EL (cell line): Measurements from ENCODE around the gene KRTAP12-2.
"Not testable (repeated sequence)": the region's sequence is repeated elsewhere in the genome, so short reads cannot be mapped to it uniquely, and the experiment has no call there.

Experiments
- DNase-seq: peaks from one replicate; pipeline ENCODE4 v3.0.0-alpha.2; 2016

Gene KRTAP12-2

DNA sequence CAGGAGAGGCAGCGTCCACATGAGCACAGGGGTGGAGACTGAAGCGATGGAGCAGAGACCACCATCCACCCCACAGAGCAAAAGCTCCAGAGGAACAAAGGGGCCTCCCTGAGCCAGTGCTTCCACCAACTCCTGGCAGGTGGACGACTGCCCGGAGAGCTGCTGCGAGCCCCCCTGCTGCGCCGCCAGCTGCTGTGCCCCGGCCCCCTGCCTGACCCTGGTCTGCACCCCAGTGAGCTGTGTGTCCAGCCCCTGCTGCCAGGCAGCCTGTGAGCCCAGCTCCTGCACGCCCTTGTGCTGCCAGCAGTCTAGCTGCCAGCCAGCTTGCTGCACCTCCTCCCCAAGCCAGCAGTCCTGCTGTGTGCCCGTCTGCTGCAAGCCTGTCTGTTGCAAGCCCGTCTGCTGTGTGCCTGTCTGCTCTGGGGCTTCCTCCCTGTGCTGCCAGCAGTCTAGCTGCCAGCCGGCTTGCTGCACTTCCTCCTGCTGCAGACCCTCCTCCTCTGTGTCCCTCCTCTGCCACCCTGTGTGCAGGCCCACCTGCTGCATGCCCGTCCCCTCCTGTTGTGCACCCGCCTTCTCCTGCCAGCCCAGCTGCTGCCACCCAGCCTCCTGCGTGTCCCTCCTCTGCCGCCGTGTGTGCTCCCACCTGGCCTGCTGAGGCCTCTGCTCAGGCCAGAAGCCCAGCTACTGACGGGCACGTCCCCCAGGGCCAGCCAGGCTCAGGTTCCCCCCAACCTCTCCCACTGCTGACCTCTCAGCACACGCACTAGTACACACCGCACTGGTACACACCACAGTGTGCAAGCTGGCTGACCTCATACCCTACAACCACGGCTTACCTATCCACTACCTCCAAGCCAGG lies 35.6 kb upstream of the KRTAP12-2 start:
- DNase-seq, result no peak

DNA sequence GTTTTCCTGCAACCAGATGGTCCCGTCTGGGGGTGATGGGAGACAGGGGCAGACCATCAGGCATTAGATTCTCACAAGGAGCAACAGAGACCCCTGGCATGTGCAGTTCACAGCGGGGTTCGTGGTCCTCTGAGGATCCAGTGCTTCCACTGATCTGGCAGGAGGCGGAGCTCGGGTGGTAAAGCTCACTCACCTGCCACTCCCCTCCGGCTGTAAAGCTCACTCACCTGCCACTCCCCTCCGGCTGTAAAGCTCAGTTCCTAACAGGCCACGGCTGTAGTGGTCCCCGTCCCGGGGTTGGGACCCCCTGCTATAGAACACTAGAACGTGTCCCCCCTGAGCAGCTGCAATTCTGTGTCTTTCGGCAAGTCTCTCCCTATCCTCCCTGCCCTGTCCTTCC lies 34.8 kb upstream of the KRTAP12-2 start:
- DNase-seq, result no peak

DNA sequence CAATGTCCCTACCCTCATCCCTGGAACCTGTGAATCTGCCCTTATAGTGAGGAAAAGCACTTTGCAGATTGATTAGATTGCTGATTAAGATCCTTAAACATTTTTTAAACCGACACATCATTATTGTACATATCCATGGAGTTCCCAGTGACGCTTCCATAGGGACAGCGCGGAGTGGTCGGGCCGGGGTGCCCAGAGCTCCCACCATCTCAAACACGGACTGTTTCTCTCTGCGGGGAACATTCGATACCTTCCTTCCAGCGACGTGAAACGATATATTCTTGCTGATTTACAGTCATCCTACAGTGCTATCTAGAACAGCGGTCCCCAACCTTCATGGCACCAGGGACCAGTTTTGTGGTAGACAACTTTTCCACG lies 34.3 kb upstream of the KRTAP12-2 start:
- DNase-seq, result no peak

DNA sequence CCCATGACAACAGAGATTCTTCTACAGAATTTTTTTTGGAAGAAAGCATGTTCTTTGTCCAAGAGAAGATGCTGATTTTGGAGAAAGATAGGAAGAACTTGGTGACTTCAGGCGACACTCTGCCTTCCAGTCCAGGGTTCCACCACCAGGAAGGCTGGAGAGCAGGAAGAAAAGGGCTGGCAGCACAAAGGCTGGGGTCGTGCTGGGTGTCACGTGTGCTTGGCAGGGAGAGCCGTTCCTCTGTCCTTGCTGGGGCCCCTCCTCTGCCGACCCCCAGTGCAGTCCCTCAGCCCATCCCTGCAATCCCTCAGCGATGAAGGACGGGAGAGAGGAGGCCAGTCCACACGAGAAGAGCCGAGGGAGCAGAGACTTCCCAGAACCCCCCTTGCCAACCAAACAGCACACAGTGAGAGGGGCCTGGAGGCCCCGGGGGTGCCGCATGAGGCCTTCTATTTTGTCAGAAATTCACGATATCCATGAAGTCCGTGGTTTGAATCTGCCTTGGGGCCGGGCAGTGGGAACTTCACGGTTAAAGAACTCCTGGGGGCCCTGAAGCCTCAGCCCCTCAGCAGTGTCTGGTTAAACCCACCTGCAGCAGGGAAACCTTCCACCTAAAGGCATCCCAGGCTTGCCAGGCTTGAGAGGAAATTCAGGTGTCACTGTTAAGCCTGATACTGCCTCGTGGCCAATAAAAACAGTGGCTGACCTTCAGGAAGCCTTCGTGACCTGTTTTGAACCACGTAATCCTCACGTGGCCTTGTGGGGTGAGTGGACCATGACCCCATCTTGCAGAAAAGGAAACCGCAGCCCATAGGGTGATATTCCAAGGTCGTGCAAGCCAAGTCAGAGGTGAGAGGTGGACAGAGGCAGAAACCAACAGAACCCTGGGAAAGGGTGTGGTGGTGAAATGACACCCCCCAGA lies 33.6 kb upstream of the KRTAP12-2 start:
- no peak for DNase-seq

DNA sequence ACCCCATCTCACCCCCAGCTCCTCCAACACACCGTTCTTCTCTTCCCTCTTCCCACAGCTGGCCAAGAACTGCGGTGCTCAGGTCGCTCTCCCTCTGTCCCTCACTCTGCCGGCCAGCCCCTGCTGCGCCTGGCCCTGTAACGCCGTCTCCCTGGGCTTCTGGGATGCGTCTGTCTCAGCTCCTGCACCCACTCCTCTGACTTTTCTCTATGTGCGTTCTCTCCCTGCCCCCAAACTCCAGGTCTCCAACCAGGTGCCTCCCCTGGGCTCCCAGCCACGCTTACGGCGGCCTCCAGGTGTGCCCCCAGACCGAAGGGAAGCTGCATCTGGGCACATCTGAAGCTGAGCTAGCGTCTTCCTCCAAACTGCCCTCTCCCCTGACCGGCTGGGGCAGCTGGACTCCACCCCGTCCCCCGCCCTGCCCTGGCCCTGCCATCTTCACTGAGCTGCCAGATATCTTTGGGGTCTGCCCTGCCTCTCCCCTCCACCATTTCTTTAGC lies 32.8 kb upstream of the KRTAP12-2 start:
- no peak for DNase-seq

DNA sequence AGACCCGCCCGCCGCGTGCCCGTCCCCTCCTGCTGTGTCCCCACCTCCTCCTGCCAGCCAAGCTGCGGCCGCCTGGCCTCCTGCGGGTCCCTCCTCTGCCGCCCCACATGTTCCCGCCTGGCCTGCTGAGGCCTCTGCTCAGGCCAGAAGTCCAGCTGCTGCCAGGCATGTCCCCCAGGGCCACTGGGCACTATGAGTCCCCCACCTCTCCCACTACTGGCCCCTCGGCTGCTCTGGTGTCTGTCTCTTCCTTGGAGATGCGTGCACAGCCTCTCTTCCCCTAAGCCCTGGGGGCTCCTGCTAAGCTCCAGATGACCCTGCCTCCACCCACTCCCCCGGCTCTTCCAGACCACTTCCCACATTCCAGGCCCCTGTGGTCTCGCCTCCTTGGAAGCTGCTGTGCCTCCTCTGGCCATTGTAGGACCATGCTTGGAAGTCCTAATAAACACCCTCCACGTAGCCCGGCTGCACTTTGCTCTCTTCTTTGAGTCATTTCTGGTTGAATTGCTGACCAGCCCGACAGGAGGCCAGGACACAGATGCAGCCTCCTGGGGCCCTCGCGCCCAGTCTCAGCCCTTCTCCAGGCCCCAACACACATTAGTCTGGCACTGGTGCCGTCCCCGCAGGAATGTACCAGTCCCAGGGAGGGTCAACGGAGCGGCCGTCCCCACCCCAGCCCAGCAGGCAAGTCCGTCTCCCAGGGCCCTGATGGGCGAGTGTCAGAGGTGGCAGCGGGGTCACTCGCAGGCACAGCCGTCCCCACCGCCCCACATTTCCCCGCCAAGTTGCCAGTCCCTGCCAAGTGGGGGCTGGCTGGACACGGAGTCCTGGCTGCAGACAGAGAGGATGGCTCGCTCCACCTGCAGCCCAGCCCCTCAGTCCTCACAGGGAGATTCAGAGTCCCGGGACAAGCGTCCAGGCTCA lies 31.3 kb upstream of the KRTAP12-2 start:
- no peak for DNase-seq

DNA sequence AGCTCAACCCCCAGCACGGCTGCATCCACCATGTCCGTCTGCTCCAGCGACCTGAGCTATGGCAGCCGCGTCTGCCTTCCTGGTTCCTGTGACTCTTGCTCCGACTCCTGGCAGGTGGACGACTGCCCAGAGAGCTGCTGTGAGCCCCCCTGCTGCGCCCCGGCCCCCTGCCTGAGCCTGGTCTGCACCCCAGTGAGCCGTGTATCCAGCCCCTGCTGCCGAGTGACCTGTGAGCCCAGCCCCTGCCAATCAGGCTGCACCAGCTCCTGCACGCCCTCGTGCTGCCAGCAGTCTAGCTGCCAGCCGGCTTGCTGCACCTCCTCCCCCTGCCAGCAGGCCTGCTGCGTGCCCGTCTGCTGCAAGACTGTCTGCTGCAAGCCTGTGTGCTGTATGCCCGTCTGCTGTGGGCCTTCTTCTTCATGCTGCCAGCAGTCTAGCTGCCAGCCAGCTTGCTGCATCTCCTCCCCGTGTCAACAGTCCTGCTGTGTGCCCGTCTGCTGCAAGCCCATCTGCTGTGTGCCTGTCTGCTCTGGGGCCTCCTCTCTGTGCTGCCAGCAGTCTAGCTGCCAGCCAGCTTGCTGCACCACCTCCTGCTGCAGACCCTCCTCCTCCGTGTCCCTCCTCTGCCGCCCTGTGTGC lies 30.6 kb upstream of the KRTAP12-2 start, which contains the start of gene KRTAP10-12:
KRTAP10-12 (plus strand) TSS at position 1 of the 639 bp plus-strand sequence; CDS start at position 31, 30 bp downstream.
- DNase-seq, result not testable (repeated sequence)

DNA sequence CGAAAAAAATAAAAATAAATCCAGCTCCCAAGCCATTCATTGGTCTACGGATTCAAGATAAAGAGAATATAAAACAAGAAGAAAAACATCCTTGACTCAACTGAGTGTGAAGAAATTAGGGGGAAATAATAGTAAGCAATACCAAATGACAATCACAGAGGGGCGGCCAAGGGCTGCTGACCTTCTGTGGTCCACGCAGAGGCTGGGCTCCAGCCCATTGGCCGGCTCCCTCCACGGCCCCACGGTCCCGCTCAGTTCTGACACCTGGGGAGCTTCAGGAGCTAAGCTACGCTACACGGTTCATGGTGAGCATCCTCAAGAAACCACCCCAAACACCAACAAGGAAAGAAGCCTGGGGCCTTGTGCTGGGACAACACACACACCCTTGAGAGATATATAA lies 29.8 kb upstream of the KRTAP12-2 start:
- no peak for DNase-seq

DNA sequence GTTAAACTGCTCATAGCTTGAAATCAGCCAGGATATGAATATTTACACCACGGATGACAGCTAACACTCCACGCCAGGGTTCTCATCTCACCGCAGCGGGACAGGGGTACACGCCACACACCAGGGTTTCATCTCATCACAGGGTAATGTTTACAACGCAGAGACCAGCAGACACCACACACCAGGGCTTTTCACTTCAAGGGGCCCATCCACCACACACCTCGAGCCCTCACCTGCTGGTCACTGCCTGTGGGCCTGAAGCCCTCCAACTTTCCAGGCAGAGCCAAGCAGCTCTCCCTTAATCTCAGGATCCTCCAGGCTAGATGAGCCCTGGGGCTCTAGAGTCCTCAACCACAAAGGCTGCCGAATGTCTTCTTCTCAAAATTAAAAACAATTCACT lies 28.9 kb upstream of the KRTAP12-2 start:
- DNase-seq, result no peak

DNA sequence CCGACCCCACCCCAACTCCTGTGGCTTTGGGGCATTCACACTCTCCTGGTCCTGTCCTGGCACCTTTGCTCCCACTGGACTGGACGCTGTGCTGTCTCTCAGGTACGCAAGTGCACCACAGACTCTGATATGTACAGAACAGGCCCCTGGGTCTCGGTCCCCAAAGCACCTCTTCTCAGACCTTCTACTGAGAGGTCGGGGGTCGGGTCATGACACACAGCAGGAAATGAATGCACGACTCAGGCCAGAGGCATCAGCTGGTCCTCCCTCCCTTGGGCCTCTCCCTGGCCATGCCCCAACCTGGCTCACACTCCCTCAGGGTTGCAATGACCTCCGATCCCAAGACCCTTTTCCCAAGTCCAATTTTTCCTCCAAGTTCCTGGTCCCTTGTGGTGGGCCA lies 28.5 kb upstream of the KRTAP12-2 start:
- no peak for DNase-seq

DNA sequence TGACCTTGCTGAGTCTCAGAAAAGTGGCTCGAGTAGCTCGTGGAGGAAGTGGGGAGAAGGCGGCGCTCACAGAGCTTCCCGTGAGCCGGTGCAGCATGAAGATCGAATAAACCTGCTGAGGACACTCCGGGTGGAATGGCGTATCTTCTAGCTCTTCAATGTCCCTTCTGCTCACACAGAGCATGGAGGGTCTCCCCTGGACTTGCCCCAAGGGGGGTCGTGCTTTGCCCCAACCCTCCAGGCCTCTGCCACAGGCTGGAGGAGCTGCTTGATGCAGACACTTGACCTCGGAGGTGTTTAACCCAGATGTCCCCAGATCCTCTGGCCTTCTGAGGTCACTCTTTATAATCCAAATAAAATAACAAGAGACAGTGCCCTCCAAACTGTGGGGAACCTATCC lies 28.0 kb upstream of the KRTAP12-2 start:
- no peak for DNase-seq

DNA sequence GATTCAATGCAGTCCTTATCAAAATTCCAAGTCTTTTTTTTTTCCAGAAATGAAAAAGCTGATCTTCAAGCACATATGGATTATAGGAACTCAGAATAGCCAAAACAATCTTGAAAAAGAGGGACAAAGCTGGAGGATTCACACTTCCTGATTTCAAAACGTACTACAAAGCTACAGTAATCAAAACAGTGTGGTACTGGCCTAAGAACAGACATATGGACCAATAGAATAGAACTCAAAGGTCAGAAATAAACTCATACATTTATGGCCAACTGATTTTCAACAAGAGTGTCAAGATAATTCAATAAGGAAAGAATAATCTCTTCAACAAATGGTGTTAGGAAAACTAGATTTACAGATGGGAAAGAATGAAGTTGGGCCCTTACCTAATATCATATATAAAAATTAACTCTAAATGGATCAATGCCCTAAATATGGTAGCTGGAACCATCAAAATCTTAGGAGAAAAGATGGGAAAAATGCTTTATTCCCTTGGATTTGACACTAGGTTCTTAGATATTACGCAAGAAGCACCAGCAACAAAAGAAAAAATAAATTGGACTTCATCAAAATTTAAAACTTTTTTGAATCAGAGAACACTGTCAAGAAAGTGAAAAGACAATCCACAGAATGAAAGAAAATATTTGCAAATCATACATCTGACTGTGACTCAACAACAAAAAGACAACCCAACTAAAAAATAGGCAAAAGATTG lies 26.2 kb upstream of the KRTAP12-2 start:
- no peak for DNase-seq

DNA sequence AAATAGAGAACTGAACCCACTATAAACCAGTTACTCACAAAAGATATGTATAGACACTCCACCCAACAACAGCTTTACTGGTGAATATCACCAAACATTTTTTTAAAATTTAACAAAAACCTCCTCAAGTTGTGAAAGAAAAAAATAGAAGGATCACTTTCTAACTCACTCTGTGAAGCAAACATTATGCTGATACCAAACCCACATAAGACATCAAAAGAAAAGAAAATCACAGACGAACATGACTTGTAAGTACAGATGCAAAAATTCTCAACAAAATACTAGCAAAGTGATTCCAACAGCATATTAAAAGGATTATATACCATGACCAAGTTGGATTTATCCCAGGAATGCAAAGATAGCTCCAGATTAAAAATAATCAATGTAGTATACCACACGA lies 25.0 kb upstream of the KRTAP12-2 start:
- DNase-seq, result no peak

DNA sequence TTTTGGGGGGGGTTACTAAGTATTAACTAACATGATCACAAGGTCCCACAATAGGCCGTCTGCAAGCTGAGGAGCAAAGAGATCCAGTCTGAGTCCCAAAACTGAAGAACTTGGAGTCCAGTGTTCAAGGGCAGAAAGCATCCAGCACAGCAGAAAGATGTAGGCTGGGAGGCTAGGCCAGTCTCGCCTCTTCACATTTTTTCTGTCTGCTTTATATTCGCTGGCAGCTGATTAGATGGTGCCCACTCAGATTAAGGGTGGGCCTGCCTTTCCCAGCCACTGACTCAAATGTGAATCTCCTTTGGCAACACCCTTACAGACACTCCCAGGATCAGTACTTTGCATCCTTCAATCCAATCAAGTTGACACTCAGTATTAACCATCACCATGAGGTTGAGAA lies 23.0 kb upstream of the KRTAP12-2 start:
- DNase-seq, result not testable (repeated sequence)

DNA sequence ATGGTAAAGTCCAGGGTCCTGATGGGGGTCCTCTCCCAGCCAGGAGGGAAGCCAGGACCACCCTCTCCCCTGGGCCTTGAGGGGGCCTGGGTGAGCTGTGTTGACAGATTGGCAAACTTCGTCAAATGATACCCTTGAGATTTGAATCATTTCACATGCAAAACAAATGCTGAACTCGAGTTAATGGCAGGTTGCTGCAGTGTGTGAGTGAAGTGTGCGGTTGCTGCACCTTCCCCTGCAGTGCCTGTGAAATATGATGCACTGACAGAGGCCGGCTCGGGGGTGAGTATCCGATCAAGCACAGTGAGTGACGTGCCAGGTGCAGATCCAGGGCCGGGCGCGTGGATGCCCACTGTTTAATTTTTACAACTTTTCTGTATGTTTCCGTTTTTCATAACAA lies 20.9 kb upstream of the KRTAP12-2 start:
- no peak for DNase-seq

DNA sequence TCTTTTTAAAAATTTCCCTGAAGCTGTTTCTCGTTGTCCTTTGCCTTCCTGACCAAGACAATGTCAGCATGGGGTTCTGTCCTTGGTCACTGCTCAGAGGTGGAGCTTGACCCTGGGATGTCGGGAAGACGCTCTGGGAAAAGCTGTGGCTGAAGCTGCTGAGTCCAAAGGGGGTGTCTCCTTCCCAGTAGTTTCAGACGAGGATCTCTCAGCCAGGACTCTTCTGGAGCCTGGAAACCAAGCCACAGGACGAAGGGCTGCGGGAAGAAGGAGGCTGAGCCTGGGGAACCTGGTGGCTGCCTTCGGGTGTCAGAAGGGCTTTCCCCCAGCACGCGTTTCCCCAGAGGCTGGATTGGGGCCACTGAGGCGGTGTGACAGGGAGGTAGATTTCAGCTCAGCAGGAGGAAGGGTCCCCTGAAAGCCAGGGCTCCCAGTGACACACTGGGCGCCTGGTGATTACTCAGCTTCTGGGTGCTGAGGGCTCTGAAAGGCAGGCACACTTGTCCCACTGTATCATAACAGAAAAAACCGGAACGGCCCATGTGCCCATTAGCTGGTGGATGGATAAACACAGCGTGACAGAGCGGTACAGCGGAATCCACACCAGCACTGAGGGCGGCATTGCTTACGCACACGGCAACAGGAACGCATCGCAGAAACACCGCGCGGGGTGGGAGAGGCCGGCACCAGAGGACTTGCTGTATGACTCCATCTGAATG lies 20.3 kb upstream of the KRTAP12-2 start:
- DNase-seq, result no peak

DNA sequence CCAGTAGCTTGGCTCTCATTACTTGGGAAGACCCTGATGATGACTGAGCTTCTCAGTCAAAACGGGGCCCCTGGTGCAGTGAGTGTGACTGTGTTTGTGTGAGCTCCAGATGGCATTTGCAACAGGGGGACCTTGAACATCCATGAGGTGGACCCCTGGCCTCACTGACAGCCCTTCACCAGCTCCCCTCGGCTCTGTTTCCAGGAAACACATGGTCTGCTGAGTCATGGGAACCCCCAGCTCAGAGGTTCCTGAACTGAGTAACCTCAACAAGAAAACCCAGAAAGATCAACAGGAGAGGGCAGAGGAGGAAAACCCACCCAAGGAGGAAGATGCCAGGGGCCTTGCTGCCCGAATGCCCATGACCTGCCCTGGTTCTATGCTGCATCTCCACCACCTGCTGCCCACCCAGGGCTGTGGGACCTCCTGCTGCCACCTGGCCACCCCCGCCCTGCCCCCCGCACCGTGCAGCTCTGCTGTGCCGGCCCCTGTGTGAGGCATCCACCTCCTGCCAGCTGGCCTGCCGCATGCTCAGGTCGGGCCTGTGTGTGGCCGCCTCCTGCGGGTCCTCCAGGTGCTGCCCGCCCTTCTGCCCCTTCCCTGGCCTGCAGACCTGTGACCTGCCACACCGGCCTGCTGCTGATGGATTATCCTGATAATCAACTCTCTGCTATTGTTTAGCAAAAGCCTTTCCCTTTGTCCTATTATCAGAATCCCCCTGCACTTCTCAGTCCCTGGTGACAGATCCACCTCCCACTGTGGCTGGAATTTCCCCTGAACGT lies 19.5 kb upstream of the KRTAP12-2 start:
- DNase-seq, result no peak

DNA sequence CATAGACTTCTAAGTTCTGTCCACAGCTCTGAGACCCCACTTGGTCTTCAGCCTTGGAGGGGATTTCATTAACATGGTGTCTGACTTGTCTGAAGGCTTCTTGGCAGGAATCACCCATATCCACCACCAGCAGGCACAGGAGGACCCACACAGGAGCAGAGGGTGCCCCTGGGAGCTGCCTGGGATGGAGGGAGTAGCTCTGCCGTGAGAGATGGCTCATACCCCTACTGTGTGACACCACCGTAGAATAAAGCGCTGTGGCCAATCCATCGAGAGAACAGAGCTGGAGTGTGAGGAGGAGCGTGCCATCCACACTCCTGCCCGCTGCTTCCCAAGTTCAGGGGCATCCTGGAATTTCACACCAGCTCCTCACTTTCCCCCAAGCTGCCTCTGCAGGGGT lies 18.3 kb upstream of the KRTAP12-2 start:
- DNase-seq, result not testable (repeated sequence)

DNA sequence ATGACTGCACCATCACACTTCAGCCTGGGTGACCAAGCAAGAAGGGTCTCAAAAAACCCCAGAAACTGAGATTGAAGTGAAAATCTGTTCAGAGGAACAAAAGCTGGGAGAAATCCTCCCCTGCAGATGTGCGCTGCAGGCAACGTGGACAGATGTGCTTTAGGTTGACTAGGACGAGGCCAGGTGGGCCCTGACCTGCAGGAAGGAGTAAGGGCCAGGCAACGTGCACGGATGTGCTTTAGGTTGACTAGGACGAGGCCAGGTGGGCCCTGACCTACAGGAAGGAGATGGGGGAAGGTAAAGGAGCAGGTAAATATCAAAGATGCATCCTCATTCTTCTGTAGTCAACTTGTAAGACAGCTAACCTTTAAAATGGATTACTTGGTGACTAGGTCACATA lies 17.8 kb upstream of the KRTAP12-2 start:
- DNase-seq, result no peak

DNA sequence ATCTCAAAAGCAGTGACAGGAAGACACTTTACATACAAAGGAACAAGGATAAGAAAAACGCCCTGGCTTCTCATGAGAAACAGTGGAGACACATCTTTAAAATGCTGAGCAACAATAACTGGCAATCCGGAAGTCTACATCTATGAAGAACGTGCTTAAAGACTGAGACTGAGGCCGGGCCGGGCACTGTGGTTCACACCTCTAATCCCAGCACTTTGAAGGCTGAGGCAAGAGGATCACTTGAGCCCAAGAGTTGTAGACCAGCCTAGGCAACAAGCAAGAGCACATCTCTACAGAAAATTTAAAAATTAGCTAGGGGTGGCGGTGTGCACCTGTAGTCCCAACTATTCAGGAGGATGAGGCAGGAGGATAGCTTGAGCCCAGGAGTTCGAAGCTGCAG lies 17.4 kb upstream of the KRTAP12-2 start:
- DNase-seq, result no peak
